ENCODE measurements around the gene CD27.
A peak's percentile ranks its signal among the peaks of the same experiment; 100 is the strongest.
"Not testable (repeated sequence)": the region's sequence is repeated elsewhere in the genome, so short reads cannot be mapped to it uniquely, and the experiment has no call there.

CD27 gene

GRCh38 chr12:6478416-6478815, 33.7 kb downstream of the CD27 start:
- DNase-seq: no peak

DNA sequence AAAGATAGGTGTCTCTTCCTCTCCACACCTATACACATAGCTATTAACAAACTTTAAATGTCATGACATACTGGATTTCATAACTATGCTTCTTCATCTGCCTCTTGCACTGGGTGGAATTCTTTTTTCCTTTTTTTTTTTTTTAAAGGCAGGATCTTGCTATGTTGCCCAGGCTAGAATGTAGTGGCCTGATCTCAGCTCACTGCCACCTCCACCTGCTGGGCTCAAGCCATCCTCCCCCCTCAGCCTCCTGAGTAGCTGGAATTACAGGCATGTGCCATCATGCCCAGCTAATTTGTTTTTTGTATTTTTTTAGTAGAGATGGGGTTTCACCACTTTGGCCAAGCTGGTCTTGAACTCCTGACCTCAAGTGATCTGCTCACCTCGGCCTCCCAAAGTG, 43.5 kb downstream of the CD27 start:
- DNase-seq: no peak

DNA sequence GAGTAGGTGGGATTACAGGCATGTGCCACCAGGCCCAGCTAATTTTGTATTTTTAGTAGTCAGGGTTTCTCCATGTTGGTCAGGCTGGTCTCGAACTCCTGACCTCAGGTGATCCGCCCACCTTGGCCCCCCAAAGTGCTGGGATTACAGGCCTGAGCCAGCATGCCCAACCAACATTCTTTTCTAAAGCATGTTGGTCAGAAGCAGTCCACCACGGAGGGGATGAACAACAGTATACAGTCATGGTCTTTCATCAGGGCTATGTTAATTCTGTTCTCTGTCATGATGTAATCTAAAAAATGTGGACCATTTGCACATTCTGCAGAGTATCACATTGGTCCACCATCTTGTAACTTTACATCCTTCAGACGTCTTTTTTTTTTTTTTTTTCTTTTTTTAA, 44.7 kb downstream of the CD27 start:
- no peak for DNase-seq

DNA sequence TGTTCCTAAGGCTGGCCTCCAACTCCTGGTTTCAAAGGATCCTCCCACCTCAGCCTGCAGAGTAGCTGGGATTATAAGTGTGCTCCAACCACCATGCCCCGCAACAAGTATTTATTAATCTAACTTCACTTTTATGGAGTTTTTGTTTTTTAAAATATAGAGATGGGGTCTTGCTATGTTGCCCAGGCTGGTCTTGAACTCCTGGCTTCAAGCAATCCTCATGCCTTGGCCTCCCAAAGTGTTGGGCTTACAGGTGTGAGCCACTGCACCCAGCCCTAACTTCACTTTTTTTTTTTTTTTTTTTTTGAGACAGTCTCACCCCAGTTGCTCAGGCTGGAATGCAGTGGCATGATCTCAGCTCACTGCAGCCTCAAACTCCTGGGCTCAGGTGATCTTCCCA, 45.9 kb downstream of the CD27 start:
- DNase-seq: not testable (repeated sequence)

DNA sequence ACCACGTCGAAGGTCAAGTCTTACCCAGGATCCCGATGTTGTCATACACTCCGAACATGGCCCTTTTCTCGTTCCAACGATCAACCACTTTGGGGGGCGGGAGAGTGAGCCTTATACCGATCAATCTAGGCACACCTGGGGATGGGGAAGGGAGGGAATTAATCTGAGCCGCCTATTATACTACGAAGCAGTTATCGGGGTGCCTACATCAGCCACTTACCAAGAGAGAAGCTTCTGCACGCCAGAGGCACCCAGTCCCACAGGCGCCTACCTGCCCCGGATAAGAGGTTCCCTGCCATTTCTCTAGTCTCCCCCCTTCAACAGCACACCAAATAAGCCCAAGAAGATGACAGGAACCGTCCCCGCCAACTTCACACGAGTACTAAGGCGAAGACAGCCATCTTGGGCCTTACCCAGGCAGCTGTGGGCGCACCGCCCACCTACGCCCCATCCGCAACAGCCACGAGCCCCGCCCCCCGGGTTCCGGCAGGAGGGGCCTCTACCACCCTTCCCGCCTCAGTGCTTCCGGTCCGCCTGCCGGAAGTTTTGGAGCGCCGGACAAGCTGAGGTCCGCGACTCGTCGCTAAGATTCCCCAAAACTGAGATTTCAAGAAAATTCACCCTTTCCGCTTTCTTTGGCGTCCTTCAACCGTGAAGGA, 48.2 kb downstream of the CD27 start, which contains the start of gene MRPL51:
Gene MRPL51 (minus strand): TSS at position 425 of the 659 bp plus-strand sequence. CDS start 126 bp downstream, at position 299.
- DNase-seq: peak; percentile 47 to 97 (median 91)

GRCh38 chr12:6493497-6494257, 48.9 kb downstream of the CD27 start, which contains the start of gene NCAPD2:
Gene NCAPD2 (plus strand): TSS chr12:6494102. CDS start chr12:6495099, 997 bp downstream.
- peak; percentile 56 to 98 (median 93) for DNase-seq

DNA sequence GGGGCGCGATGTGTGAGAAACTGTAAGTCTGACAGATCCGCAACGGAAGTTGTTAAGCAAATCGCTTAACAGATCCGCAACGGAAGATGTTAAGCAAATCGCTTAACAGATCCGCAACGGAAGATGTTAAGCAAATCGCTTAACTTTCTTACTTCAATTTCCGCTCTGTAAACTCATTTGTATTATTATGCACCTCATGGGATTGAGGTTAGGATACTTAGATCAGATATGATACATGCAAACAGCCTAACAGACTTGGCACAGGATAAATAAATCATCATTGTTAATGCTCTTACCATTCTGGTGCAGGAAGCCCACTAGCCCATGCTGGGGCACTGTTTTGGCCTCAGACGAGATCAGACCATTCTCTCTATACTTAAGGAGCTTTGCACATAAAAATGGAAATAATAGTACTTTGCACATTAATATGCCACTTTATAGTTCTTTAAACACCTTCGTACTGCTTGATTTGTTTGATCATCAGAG, 49.5 kb downstream of the CD27 start:
- DNase-seq: no peak

GRCh38 chr12:6494968-6495367, 50.2 kb downstream of the CD27 start:
- DNase-seq: no peak

- peak in 17 of 56 donors; percentile 2 to 51 (median 18) for DNase-seq
These were observed 52.5 kb downstream of the CD27 start for GRCh38 chr12:6497291-6497690.

DNA sequence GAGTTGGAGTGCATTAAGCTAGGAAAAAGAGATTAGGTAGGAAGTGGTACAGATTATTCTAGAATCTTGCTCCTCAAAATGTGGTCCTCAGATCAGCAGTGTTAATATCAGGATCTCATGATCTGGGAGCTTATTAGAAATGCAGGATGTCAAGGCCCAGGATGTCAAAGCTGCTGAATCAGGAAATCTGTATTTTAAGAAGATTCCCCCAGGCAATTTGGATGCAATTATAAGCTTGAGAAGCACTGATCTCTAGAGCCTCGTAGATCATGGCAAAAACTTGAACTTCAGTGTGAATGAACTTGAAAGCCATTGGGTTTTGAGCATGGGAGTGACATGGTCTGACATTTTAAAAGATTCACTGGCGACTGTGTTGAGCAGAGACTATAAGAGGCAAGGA, 55.7 kb downstream of the CD27 start:
- no peak for DNase-seq

All from amygdala (tissue), 56 donors.